Right lobe of liver (tissue), 6 donors: ENCODE data around the gene ADCY1. TPM values are rescaled to one million over a fixed set of nuclear protein-coding genes. Genes with fewer than 3 reads are reported as not detected.

ENCODE experiments used
- ATAC-seq, 4 donors: fragments of 200-7000 bp; cut with Tn5 transposase; one replicate each; pipeline ENCODE4 v1.9.1; 2020; ENCODE audit warnings: mild to moderate bottlenecking in 4 of 4, moderate library complexity in 4 of 4
- DNase-seq, 3 donors: peaks; one replicate each; pipeline ENCODE4 v3.0.0-alpha.2; 2020
- H3K27ac ChIP-seq, 3 donors: fragments of 200-600 bp; one replicate each; pipeline ENCODE4 v1.8.0; 2022
- H3K27me3 ChIP-seq, 2 donors: fragments of 200-600 bp; one replicate each; pipeline ENCODE4 v1.8.0; 2022
- H3K36me3 ChIP-seq, 4 donors: fragments of 200-600 bp; sonication (generic) in 1 of 4; one replicate each; pipeline versions ENCODE4 v1.5.1 to v1.8.0; 2017 to 2022; ENCODE audit warnings: control low read depth in 1 of 4
- H3K4me1 ChIP-seq, 4 donors: fragments of 200-600 bp; sonication (generic) in 1 of 4; one replicate each; pipeline versions ENCODE4 v1.5.1 to v1.8.0; 2017 to 2022; ENCODE audit warnings: control low read depth in 1 of 4
- H3K4me3 ChIP-seq, 3 donors: fragments of 200-600 bp; one replicate each; pipeline ENCODE4 v1.8.0; 2022
- H3K9me3 ChIP-seq, 4 donors: fragments of 200-600 bp; sonication (generic) in 1 of 4; one replicate each; pipeline versions ENCODE4 v1.5.1 to v1.8.0; 2017 to 2022; ENCODE audit warnings: control low read depth in 1 of 4
- POLR2A ChIP-seq: fragments of 450-650 bp; IDR thresholded peaks from one replicate; pipeline ENCODE4 v1.6.1; 2017; ENCODE audit warnings: antibody characterized with exemption, mild to moderate bottlenecking
- WGBS: methylation state at CpG from one replicate; pipeline ENCODE4 v1.1.6; 2018; ENCODE audit warnings: low coverage, low lambda C conversion rate; ENCODE audit not compliant: insufficient coverage; ENCODE audit errors: missing lambda C conversion rate; 5-methylcytosine and 5-hydroxymethylcytosine counted together
- intact Hi-C, 2 donors: fragments of 100-400 bp; cut with DNase I; formaldehyde crosslinking; loops; one replicate each; pipeline versions ENCODE4 v1.11.2 to v1.14.1; 2022
- total RNA-seq, 6 experiments: library from RNA; depleted of rRNA in 2 of 6; stranded (reverse); fragments of >200 nt in 2 of 6; fragmentation: NEBNext Ultra II Directional in 3 of 6; extraction: Animal tissue kit (Norgen Biotek cat#: 25700) in 3 of 6; gene quantifications; one replicate each; pipeline versions ENCODE4 v1.1.0 to v1.2.4, GENCODE V29; 2016 to 2023
- TF ChIP-seq, protein P1 (sequence below), 4 donors: fragments of 200-600 bp in 3 of 4; fragments of 450-650 bp in 1 of 4; IDR thresholded peaks; one replicate each; pipeline versions ENCODE4 v1.5.1 to v1.8.0; 2016 to 2022; ENCODE audit warnings: antibody characterized with exemption in 4 of 4, mild to moderate bottlenecking in 2 of 4
- donor health status: DM: no; HTN: yes; CAD: no.
- donor health status: DM: no; HTN: no; CAD: no.
- donor health status: DM: no; HTN: no; CAD: no.
- donor health status: DM: no; HTN: yes; CAD: no.
- donor health status: DM: no; HTN: yes; CAD: no.

ADCY1 gene
- total RNA-seq, 6 experiments from 2014 or later: 7.2 to 17.6 (median 9.3) TPM

DNA sequence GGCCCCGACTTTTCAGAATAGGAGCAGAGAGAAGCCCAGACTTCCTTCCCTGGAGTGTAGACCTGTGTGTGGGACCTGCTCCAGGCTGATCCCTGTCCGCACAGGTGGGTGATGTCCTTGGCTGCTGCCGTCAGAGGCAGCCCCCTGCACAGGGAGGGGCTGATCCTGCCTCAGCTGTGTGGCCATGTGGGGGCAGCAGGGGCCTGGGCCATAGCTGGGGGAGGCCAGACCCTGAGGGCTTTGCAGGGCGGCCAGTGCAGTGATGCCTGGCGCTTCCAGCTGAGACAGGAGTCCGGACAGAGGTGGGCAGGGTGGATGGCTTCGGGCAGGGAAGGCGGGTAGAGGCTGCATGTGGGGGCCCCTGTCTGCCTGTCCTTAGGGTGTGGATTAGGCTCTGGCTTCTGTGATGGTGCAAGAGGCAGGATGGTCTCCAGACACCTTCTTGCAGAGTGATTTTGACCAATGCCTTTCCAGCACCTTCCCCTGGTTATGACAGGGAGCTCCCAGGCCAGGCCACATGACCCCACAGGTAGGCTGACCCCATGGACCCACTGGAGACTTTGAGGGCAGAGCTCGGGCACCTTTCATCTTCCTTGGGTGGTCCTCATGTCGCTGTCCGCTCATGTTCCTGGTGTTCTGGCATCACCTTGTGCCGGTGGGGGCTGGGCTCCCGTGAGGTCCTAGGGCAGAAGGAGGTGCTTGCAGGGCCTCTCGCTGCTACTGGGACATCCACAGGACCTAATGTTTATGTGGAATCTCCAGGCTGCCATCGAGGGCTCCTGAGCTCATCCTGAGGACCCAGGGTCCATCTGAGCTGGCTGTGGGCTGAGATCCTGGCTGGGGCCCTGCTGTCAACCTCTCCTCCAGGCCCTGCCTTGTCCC lies 141.5 kb downstream of the ADCY1 start:
- H3K36me3 ChIP-seq: peaks cover 0 to 59% (median 20%) of the 10 kb centered on the region in 4 donors
- no peak overlapping the region for H3K4me3 ChIP-seq
- TF ChIP-seq, protein P1, sequence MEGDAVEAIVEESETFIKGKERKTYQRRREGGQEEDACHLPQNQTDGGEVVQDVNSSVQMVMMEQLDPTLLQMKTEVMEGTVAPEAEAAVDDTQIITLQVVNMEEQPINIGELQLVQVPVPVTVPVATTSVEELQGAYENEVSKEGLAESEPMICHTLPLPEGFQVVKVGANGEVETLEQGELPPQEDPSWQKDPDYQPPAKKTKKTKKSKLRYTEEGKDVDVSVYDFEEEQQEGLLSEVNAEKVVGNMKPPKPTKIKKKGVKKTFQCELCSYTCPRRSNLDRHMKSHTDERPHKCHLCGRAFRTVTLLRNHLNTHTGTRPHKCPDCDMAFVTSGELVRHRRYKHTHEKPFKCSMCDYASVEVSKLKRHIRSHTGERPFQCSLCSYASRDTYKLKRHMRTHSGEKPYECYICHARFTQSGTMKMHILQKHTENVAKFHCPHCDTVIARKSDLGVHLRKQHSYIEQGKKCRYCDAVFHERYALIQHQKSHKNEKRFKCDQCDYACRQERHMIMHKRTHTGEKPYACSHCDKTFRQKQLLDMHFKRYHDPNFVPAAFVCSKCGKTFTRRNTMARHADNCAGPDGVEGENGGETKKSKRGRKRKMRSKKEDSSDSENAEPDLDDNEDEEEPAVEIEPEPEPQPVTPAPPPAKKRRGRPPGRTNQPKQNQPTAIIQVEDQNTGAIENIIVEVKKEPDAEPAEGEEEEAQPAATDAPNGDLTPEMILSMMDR (IDR thresholded peaks at IDR 0.05): no peak
- no peak for TF ChIP-seq POLR2A
- 100% methylated on average over 2 of the region's 15 CpGs for WGBS
- DNase-seq: peak in 1 of 3 donors; percentile 40
- intact Hi-C loops: no loop called here
- no peaks in the 10 kb centered on the region for H3K9me3 ChIP-seq
- H3K4me1 ChIP-seq: no peaks in the 10 kb centered on the region
- H3K27ac ChIP-seq: no peak overlapping the region
- no peaks in the 10 kb centered on the region for H3K27me3 ChIP-seq
- ATAC-seq: peak in 1 of 4 donors; percentile 1

DNA sequence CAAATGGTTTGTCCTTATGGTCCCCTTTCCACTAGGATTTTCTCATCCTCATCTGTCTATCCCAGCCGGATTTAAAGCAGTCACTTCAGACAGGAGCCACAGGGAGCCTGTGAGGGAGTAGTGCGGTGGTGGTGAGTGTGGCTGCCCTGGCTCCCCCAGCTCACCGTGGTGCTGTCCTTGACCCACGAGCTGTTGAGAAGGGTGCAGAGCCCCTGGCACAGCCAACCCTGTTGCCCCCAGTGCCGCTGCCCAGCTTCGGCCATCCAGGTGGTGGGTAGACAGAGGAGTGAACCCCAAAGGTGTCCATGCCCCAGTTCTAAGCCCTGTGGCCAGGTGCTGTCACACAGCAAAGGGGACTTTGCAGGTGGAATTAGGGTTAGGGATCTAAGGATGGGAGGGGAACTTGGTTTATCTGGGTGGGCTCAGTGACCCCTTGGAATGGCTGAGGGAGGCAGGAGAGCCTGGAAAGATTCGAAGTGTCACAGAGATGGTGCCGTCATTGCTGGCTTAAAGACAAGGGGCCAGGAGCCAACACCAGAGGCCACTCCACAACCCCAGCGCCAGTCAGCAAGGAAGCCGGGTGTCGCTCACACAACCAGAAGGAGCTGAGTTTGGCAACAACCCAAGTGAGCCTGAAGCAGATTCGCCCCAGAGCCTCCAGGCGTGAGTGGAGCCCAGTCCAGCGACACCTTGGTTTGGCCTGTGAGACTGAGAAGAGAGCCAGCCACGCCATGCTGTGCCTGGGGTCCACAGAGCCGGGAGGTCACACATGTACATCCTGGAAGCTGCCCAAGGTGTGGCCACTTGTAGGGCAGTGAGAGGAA lies 142.4 kb downstream of the ADCY1 start:
- DNase-seq: peak in 1 of 3 donors; percentile 53
- no peak for TF ChIP-seq POLR2A
- TF ChIP-seq, protein P1 (IDR thresholded peaks at IDR 0.05): no peak
- intact Hi-C loops: no loop called here
- H3K36me3 ChIP-seq: peaks cover 0 to 54% (median 19%) of the 10 kb centered on the region in 4 donors
- no peaks in the 10 kb centered on the region for H3K27me3 ChIP-seq
- H3K4me3 ChIP-seq: no peak overlapping the region
- H3K9me3 ChIP-seq: no peaks in the 10 kb centered on the region
- peak; percentile 1 to 30 (median 12) for ATAC-seq
- WGBS: 73% methylated on average over 6 of the region's 16 CpGs
- H3K27ac ChIP-seq: no peak overlapping the region
- no peaks in the 10 kb centered on the region for H3K4me1 ChIP-seq

DNA sequence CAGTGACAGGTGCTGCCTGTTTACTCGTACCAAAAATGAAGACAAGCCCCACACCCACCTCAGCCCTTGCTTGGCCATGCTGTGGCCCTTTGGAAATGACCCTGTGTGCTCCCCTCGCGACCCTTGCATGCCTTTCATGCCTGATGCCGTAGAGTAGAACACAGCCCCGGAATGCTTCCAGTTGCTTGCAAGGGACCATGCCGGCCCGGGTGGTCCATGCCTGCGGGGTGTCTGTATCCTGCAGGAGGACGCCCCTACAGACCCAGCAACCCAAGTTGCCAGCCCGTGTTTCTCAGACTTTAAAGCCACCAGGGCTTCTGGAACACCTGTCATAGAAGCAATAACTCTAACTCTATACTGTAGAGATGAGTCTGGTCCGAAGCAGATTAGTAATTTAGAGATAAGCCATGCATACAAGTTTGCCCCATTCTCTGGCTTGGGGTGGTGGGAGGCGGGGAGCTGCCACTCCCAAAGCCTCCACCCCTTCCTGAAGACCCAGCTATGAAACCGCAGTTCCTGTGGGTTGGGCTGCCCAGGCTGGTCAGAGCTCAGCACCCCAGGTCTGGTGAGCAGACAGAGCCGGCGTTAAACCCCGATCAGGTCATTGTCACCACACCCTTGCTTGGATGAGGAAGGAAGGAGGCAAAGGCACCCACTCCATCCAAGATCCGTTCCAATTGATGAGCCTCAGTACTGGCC lies 143.5 kb downstream of the ADCY1 start:
- DNase-seq (peak in 2 of 3 donors; percentile 16 to 41), ATAC-seq (peak in 1 of 4 donors; percentile 1)
- TF ChIP-seq POLR2A: no peak
- TF ChIP-seq, protein P1 (IDR thresholded peaks at IDR 0.05): no peak
- peaks cover 0 to 47% (median 16%) of the 10 kb centered on the region in 4 donors for H3K36me3 ChIP-seq
- no peak overlapping the region for H3K4me3 ChIP-seq
- H3K27me3 ChIP-seq: no peaks in the 10 kb centered on the region
- no peak overlapping the region for H3K27ac ChIP-seq
- no peaks in the 10 kb centered on the region for H3K9me3 ChIP-seq
- no peaks in the 10 kb centered on the region for H3K4me1 ChIP-seq
- 80% methylated on average over 5 of the region's 17 CpGs for WGBS
- intact Hi-C loops: no loop called here
